GM18498 (cell line): ENCODE measurements around the gene CEPT1.
"Not testable (repeated sequence)": the region's sequence is repeated elsewhere in the genome, so short reads cannot be mapped to it uniquely, and the experiment has no call there.

ENCODE experiments used
- ATAC-seq: cut with Tn5 transposase; IDR thresholded peaks from one replicate; pipeline ENCODE4 v1.9.1; 2021; ENCODE audit warnings: mild to moderate bottlenecking, moderate library complexity; ENCODE audit not compliant: unreplicated experiment

Gene CEPT1

DNA sequence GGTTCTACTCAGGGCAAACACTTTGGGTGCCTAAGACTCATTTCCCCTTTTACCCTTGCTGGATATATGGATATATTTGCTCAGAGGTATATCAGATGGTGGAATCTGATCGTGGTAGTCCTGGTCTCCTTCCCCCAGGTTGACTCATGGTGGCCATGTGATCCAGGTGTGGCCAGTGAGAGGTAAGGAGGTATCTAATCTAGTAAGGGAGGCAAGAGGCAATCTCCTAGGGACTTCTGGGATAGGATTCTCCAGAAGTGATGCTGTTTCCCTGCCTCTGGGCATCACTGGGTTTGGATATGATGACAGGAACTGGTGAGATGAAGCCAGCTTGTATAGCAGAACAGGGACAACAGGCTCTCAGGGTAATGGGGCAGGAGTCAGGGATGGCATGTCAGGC, 68.9 kb downstream of the CEPT1 start:
- ATAC-seq, result no peak

- no peak for ATAC-seq
Observed at GRCh38 chr1:111209622-111210021, 69.6 kb downstream of the CEPT1 start.

DNA sequence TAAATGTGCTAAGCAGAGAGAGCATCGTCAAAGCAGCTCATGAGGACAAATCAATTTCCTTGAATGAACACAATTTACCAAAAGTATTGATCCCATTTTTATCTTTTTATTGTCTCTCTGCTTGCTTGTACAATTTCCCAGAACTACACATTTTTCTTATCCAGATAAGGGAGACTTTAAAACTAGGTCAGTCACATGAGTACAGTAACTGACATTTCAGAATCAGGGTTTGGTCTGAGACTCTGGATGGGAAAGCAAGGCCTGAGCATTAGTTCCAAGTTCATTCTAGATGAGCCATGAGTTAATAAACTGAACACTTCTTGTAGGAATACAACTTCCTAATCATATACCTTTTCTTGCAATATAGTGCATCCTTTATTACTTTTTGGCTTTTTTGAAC, 71.9 kb downstream of the CEPT1 start:
- no peak for ATAC-seq

GRCh38 chr1:111212634-111213335, 72.8 kb downstream of the CEPT1 start:
- ATAC-seq, result no peak

- ATAC-seq, result no peak
Observed at GRCh38 chr1:111213412-111213811, 73.4 kb downstream of the CEPT1 start.

DNA sequence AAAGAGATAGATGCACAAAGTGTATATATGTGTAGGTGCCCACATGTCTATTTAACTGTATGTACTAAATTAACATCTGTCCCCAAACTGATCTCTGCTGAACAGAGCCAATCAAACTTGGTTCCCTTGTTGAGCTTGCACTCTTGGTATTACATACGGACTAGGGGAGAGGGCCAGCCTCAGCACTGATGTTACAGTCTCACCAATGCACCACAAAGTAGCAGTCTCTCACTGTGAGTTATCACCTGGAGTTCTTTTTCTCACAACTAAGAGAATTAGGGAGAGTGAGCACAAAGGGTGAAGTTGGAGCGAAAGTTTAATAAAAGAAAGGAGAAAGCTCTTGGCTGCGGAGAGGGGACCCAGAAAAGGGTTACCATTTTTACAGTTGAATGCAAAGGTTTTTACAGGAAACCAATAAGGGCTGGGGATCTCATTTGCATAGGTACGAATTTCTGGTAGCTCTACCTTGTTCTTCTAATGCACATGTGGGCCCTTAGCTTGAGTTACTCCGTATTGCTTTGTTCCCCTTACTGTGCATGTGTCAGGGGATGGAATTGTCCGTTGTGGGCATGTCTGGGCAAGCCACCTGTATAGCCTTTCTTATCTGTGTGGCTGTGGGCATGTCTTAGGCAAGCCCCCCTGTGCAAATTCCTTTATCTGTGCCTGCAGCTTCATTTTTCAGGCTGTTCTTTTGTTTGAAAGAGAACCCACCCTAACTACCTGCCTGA, 74.2 kb downstream of the CEPT1 start:
- peak; percentile 23 for ATAC-seq

GRCh38 chr1:111214884-111215283, 74.9 kb downstream of the CEPT1 start:
- no peak for ATAC-seq

- ATAC-seq, result not testable (repeated sequence)
Observed at GRCh38 chr1:111215285-111215684, 75.3 kb downstream of the CEPT1 start.

- ATAC-seq, result no peak
Observed at GRCh38 chr1:111216751-111217150, 76.7 kb downstream of the CEPT1 start.

GRCh38 chr1:111217183-111217910, 77.3 kb downstream of the CEPT1 start:
- no peak for ATAC-seq

DNA sequence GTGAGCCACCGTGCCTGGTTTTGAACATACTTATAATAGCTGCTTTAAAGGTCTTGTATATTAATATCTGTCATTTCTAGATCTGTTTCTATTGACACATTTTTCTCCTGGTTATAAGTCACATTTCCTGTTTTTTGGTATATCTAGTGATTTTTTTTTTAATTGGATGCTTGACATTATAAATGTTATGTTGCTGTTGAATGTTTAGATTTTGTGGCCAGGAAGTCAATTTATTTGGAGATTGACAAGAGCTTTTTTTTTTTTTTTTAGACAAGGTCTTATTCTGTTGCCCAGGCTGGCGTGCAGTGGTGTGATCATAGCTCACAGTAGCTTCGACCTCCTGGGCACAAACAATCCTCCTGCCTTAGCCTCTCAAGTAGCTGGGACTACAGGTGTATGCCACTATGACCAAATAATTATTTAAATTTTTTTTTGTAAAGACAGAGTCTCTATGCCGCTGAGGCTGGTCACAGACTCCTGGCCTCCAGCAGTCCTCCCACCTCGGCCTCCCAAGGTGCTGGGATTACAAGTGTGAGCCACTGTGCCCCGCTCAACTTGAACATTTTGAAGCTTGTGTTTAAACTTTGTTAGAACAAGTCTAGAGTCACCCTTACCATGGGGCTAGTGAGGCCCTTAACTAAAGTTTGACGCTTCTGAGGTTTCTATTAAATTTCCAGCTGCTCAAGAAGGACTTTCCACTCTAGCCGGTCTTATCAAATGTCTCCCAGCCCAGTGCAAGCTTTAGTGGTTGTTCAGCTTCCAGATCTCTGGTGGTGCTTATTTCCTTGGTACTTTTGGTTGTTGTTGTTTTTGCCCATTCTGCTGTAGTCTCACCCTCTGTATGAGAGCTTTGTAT, 78.9 kb downstream of the CEPT1 start:
- no peak for ATAC-seq

- ATAC-seq, result peak; percentile 37
Observed at GRCh38 chr1:111219557-111220286, 79.7 kb downstream of the CEPT1 start.

GRCh38 chr1:111220302-111220890, 80.4 kb downstream of the CEPT1 start:
- ATAC-seq, result no peak

DNA sequence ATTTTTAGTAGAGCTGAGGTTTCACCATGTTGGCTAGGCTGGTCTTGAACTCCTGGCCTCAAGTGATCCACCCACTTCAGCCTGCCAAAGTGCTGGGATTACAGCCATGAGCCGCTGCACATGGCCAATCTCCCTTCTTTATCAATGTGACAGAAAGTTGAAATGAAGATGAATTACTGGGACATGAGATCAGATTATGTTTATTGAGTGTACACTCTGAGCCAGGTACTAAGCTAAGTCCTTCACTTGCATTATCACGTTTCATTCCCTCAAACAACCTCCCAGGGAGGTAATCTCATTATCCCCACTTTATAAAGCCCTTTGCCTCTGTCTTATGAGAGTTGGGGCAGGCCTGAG, 81.2 kb downstream of the CEPT1 start:
- ATAC-seq, result peak; percentile 0

GRCh38 chr1:111221633-111222291, 81.7 kb downstream of the CEPT1 start:
- ATAC-seq, result peak; percentile 59

- ATAC-seq, result peak; percentile 31
Observed at GRCh38 chr1:111222308-111223125, 82.5 kb downstream of the CEPT1 start.

DNA sequence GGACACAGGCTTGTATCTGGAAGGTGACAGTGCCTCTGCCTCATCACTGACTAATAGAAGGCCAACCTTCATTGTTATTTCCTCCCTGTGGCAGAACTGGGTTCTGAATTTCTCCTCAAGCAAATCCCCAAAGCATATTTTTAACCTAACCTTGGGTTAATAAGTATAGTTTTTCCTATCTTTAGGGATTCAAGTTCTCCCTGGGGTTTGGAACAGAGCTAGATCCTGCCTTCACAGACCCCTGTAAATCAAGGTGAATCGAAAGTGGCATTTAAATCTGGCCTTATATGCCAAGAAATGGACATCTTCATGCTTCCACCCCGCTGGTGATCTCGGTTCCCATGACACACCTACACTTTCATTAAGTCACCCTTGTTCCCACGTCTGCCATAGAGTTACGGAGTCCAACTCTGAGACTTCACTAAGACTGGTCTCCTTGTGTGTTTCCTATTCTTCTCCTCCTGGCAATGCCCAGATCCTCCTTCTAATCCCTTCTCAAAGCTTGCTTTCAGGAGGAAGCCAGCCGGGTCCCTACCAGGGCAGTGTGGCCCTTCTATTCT, 83.2 kb downstream of the CEPT1 start:
- no peak for ATAC-seq

- ATAC-seq, result no peak
Observed at GRCh38 chr1:111225091-111225490, 85.1 kb downstream of the CEPT1 start.
